ENCODE measurements around the gene PLAC8.
A peak's percentile ranks its signal among the peaks of the same experiment; 100 is the strongest.

PLAC8 gene

GRCh38 chr4:83129264-83129663, 14.7 kb upstream of the PLAC8 start:
- no peaks in the 10 kb centered on the region for H3K36me3 ChIP-seq (ENCODE audit: insufficient read depth, low read length)
- H3K9me3 ChIP-seq (replicated peaks; ENCODE audit: low read length) = no peaks in the 10 kb centered on the region
- H3K4me1 ChIP-seq (ENCODE audit: control insufficient read depth, insufficient read depth, low read length) = peaks cover 4% of the 10 kb centered on the region
- no peaks in the 10 kb centered on the region for H3K27me3 ChIP-seq (ENCODE audit: control insufficient read depth, insufficient read depth, low read length)
- no peak overlapping the region for H3K4me3 ChIP-seq (ENCODE audit: low read length)
- H3K4me2 ChIP-seq (ENCODE audit: low read length) = no peak overlapping the region
- no peak overlapping the region for H3K9ac ChIP-seq (ENCODE audit: low read depth, low read length)

- Histone ChIP-seq H3K4me2 (ENCODE audit: low read length) (peak overlapping the region; percentile 40), H3K4me1 (ENCODE audit: control insufficient read depth, insufficient read depth, low read length) (peaks cover 4% of the 10 kb centered on the region), H3K9me3 (replicated peaks; ENCODE audit: low read length) (no peaks in the 10 kb centered on the region), H3K4me3 (ENCODE audit: low read length) (peak overlapping the region; percentile 19), H3K36me3 (ENCODE audit: insufficient read depth, low read length) (no peaks in the 10 kb centered on the region), H3K9ac (ENCODE audit: low read depth, low read length) (no peak overlapping the region), H3K27me3 (ENCODE audit: control insufficient read depth, insufficient read depth, low read length) (no peaks in the 10 kb centered on the region)
Measured at GRCh38 chr4:83128240-83128929, 13.9 kb upstream of the PLAC8 start.

DNA sequence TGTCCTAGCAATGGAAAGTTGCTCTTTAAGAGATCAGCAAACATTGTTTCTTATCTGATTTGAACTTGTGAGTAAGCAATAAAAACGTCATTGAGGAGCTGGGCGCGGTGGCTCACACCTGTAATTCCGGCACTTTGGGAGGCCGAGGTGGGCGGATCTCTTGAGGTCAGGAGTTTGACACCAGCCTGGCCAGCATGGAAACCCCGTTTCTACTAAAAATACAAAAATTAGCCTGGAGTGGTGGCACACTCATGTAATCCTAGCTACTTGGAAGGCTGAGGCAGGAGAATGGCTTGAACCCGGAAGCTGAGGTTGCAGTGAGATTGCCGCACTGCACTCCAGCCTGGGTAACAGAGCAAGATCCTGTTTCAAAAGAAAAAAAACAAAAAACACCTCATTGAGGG, 11.2 kb upstream of the PLAC8 start:
- H3K4me3 ChIP-seq (ENCODE audit: low read length) = no peak overlapping the region
- H3K9me3 ChIP-seq (replicated peaks; ENCODE audit: low read length) = no peaks in the 10 kb centered on the region
- H3K4me1 ChIP-seq (ENCODE audit: control insufficient read depth, insufficient read depth, low read length) = peaks cover 4% of the 10 kb centered on the region
- no peak overlapping the region for H3K9ac ChIP-seq (ENCODE audit: low read depth, low read length)
- no peaks in the 10 kb centered on the region for H3K27me3 ChIP-seq (ENCODE audit: control insufficient read depth, insufficient read depth, low read length)
- no peak overlapping the region for H3K4me2 ChIP-seq (ENCODE audit: low read length)
- H3K36me3 ChIP-seq (ENCODE audit: insufficient read depth, low read length) = no peaks in the 10 kb centered on the region

DNA sequence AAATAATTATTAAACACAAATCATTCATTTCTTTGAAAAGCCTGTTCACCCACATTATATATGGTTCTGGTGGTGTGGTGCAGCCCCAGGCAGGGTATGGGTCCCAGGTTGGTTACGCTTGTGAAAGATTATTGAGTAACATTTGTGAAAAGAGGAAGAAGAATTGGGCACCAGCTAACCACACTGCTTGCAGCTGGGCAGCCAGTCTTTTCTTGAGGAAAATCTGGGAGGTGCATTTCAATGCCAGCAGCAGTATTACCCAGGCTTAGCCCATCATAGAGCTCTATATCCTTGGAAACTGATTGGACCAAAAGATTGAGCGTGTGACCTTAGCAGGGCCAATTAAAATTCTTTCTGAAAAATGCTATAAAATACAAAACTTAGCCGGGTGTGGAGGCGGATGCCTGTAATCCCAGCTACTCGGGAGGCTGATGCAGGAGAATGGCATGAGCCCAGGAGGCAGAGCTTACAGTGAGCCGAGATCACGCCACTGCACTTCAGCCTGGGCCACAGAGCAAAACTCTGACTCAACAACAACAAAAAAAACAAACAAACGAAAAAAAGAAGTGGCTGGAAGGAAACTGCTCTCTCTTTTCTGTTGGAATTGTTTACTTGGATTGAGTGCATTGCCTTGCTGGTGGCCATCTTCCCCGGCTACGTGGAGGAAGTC, 9.7 kb upstream of the PLAC8 start:
- Histone ChIP-seq H3K4me3 (ENCODE audit: low read length) (no peak overlapping the region), H3K4me1 (ENCODE audit: control insufficient read depth, insufficient read depth, low read length) (peaks cover 4% of the 10 kb centered on the region), H3K9me3 (replicated peaks; ENCODE audit: low read length) (no peaks in the 10 kb centered on the region)

GRCh38 chr4:83121246-83121645, 6.7 kb upstream of the PLAC8 start:
- no peaks in the 10 kb centered on the region for H3K4me1 ChIP-seq (ENCODE audit: control insufficient read depth, insufficient read depth, low read length)
- no peak overlapping the region for H3K9ac ChIP-seq (ENCODE audit: low read depth, low read length)
- no peaks in the 10 kb centered on the region for H3K9me3 ChIP-seq (replicated peaks; ENCODE audit: low read length)
- no peak overlapping the region for H3K4me3 ChIP-seq (ENCODE audit: low read length)
- H3K4me2 ChIP-seq (ENCODE audit: low read length) = no peak overlapping the region
- H3K27me3 ChIP-seq (ENCODE audit: control insufficient read depth, insufficient read depth, low read length) = no peaks in the 10 kb centered on the region
- no peaks in the 10 kb centered on the region for H3K36me3 ChIP-seq (ENCODE audit: insufficient read depth, low read length)

More for the DNA sequence above, 9.7 kb upstream of the PLAC8 start:
- no peak overlapping the region for H3K4me2 ChIP-seq (ENCODE audit: low read length)
- no peaks in the 10 kb centered on the region for H3K36me3 ChIP-seq (ENCODE audit: insufficient read depth, low read length)
- no peaks in the 10 kb centered on the region for H3K27me3 ChIP-seq (ENCODE audit: control insufficient read depth, insufficient read depth, low read length)
- H3K9ac ChIP-seq (ENCODE audit: low read depth, low read length) = no peak overlapping the region

DNA sequence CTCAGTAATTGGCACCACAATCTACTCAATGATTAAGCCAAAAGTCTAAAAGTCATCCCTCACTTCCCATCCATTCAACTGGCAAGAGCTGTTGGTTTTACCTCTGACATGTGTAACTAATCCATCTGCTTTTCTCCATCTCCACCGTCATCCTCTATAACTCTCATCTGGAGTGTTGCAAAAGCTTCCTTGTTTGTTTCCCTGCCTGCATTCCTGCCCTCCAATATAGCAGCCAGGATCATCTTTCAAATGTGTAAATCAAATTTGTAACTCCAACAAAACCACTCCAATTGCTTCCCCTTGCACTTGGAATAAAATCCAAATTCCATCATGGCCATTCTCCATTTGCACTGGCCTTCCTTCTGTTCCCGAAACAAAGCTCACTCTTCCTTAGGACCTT, 4.3 kb upstream of the PLAC8 start:
- no peaks in the 10 kb centered on the region for H3K27me3 ChIP-seq (ENCODE audit: control insufficient read depth, insufficient read depth, low read length)
- H3K4me2 ChIP-seq (ENCODE audit: low read length) = no peak overlapping the region
- no peaks in the 10 kb centered on the region for H3K36me3 ChIP-seq (ENCODE audit: insufficient read depth, low read length)
- H3K9ac ChIP-seq (ENCODE audit: low read depth, low read length) = no peak overlapping the region
- H3K4me1 ChIP-seq (ENCODE audit: control insufficient read depth, insufficient read depth, low read length) = peaks cover 12% of the 10 kb centered on the region
- H3K9me3 ChIP-seq (replicated peaks; ENCODE audit: low read length) = no peaks in the 10 kb centered on the region
- no peak overlapping the region for H3K4me3 ChIP-seq (ENCODE audit: low read length)

DNA sequence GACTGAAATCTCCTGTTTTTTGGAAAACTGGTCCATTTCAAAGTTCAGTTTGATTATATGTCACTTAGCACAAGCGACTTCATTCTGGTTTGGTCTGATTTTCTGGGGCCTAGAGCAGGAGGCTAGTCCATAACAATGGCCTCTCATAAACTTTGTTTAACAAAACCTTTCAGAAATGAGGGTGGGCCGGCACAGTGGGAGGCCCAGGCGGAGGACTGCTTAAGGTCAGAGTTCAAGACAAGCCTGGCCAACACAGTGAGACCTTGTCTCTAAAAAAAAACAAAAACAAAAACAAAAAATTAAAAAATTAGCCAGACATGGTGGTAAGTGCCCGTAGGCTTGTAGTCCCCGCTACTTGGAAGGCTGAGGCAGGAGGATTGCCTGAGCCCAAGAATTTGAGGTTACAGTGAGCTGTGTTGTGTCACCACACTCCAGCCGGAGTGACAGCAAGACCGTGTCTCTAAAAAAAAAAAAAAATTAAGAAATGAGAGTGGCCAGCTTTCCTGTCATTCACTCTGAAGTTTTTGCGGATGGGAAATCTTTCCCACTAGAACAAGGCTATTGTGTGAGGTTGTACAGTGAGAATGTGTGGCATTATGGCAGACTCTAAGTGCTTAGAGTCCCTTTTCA, 1.2 kb upstream of the PLAC8 start:
- no peaks in the 10 kb centered on the region for H3K9me3 ChIP-seq (replicated peaks; ENCODE audit: low read length)
- no peaks in the 10 kb centered on the region for H3K27me3 ChIP-seq (ENCODE audit: control insufficient read depth, insufficient read depth, low read length)
- no peak overlapping the region for H3K4me3 ChIP-seq (ENCODE audit: low read length)
- H3K9ac ChIP-seq (ENCODE audit: low read depth, low read length) = no peak overlapping the region
- peaks cover 16% of the 10 kb centered on the region for H3K4me1 ChIP-seq (ENCODE audit: control insufficient read depth, insufficient read depth, low read length)
- H3K36me3 ChIP-seq (ENCODE audit: insufficient read depth, low read length) = no peaks in the 10 kb centered on the region
- no peak overlapping the region for H3K4me2 ChIP-seq (ENCODE audit: low read length)

GRCh38 chr4:83115000-83115399, 471 bp upstream of the PLAC8 start:
- H3K4me3 ChIP-seq (ENCODE audit: low read length) = no peak overlapping the region

GRCh38 chr4:83113429-83113786, 1.1 kb downstream of the PLAC8 start:
- no peak overlapping the region for H3K9ac ChIP-seq (ENCODE audit: low read depth, low read length)
- no peaks in the 10 kb centered on the region for H3K36me3 ChIP-seq (ENCODE audit: insufficient read depth, low read length)
- no peaks in the 10 kb centered on the region for H3K27me3 ChIP-seq (ENCODE audit: control insufficient read depth, insufficient read depth, low read length)
- H3K4me1 ChIP-seq (ENCODE audit: control insufficient read depth, insufficient read depth, low read length) = peaks cover 18% of the 10 kb centered on the region
- no peak overlapping the region for H3K4me3 ChIP-seq (ENCODE audit: low read length)
- H3K4me2 ChIP-seq (ENCODE audit: low read length) = no peak overlapping the region
- H3K9me3 ChIP-seq (replicated peaks; ENCODE audit: low read length) = no peaks in the 10 kb centered on the region

More at GRCh38 chr4:83115000-83115399, 471 bp upstream of the PLAC8 start:
- Histone ChIP-seq H3K9me3 (replicated peaks; ENCODE audit: low read length) (no peaks in the 10 kb centered on the region), H3K9ac (ENCODE audit: low read depth, low read length) (no peak overlapping the region), H3K4me2 (ENCODE audit: low read length) (no peak overlapping the region), H3K27me3 (ENCODE audit: control insufficient read depth, insufficient read depth, low read length) (no peaks in the 10 kb centered on the region), H3K36me3 (ENCODE audit: insufficient read depth, low read length) (no peaks in the 10 kb centered on the region), H3K4me1 (ENCODE audit: control insufficient read depth, insufficient read depth, low read length) (peaks cover 18% of the 10 kb centered on the region)

- Histone ChIP-seq H3K4me2 (ENCODE audit: low read length) (no peak overlapping the region), H3K36me3 (ENCODE audit: insufficient read depth, low read length) (no peaks in the 10 kb centered on the region), H3K4me1 (ENCODE audit: control insufficient read depth, insufficient read depth, low read length) (peaks cover 18% of the 10 kb centered on the region), H3K9me3 (replicated peaks; ENCODE audit: low read length) (no peaks in the 10 kb centered on the region), H3K4me3 (ENCODE audit: low read length) (no peak overlapping the region), H3K27me3 (ENCODE audit: control insufficient read depth, insufficient read depth, low read length) (no peaks in the 10 kb centered on the region), H3K9ac (ENCODE audit: low read depth, low read length) (no peak overlapping the region)
Measured at GRCh38 chr4:83112678-83113428, 1.7 kb downstream of the PLAC8 start.

DNA sequence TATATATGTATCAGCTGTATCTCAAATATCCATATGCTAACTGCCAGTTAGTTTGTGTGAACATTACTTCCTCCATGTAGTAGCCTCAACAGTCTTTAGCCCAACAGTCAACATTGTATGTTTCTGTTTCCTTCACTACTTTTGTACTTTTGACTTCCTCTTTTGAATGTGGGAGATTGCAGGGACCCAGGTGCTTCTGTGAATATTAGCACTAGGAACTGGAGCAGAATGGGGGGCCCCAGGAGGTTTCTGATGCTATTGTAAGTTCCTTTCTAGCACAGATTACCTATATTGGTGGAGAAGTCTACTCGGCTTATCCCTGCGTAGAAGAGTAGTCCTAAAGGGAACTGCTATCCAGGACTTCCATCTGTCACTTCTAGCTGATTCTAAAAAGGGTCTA, 2.3 kb downstream of the PLAC8 start:
- Histone ChIP-seq H3K4me3 (ENCODE audit: low read length) (no peak overlapping the region), H3K9ac (ENCODE audit: low read depth, low read length) (no peak overlapping the region), H3K27me3 (ENCODE audit: control insufficient read depth, insufficient read depth, low read length) (no peaks in the 10 kb centered on the region), H3K9me3 (replicated peaks; ENCODE audit: low read length) (no peaks in the 10 kb centered on the region), H3K36me3 (ENCODE audit: insufficient read depth, low read length) (no peaks in the 10 kb centered on the region), H3K4me1 (ENCODE audit: control insufficient read depth, insufficient read depth, low read length) (peaks cover 18% of the 10 kb centered on the region), H3K4me2 (ENCODE audit: low read length) (no peak overlapping the region)
